Tibial artery (tissue), 4 donors: ENCODE data around the gene SEMA3D.

ENCODE experiments used
- DNase-seq, 2 donors: peaks; one replicate each; pipeline ENCODE4 v3.0.0-alpha.2; 2019
- H3K27ac ChIP-seq, 2 donors: fragments of 200-600 bp; sonication (generic) in 1 of 2; 1 replicate in 1 of 2; 2 replicates in 1 of 2; pipeline ENCODE4 v1.5.1; 2018 to 2019; ENCODE audit warnings: mild to moderate bottlenecking in 1 of 2
- H3K27me3 ChIP-seq, 2 donors: fragments of 200-600 bp; sonication (generic) in 1 of 2; one replicate each; pipeline versions ENCODE4 v1.5.1 to v1.6.0; 2016 to 2019
- H3K36me3 ChIP-seq, 3 donors: fragments of 200-600 bp; sonication (generic) in 2 of 3; one replicate each; pipeline ENCODE4 v1.5.1; 2016 to 2019; ENCODE audit warnings: mild to moderate bottlenecking in 2 of 3
- H3K4me1 ChIP-seq, 4 donors: fragments of 200-600 bp; sonication (generic) in 2 of 4; 1 replicate in 3 of 4; 2 replicates in 1 of 4; pipeline ENCODE4 v1.5.1; 2016 to 2019
- H3K4me3 ChIP-seq, 2 donors: fragments of 200-600 bp; sonication (generic) in 1 of 2; 1 replicate in 1 of 2; 2 replicates in 1 of 2; pipeline ENCODE4 v1.5.1; 2018 to 2019; ENCODE audit warnings: mild to moderate bottlenecking in 2 of 2
- H3K9me3 ChIP-seq, 3 donors: fragments of 200-600 bp; sonication (generic) in 1 of 3; one replicate each; pipeline ENCODE4 v1.5.1; 2016 to 2019
- intact Hi-C: fragments of 100-400 bp; cut with DNase I; formaldehyde crosslinking; loops from one replicate; pipeline ENCODE4 v1.15.0; 2023; ENCODE audit warnings: low total_unique reads
- TF ChIP-seq, protein P1 (sequence below), 2 experiments: fragments of 200-600 bp in 1 of 2; fragments of 450-650 bp in 1 of 2; IDR thresholded peaks; one replicate each; pipeline ENCODE4 v1.5.1; 2017 to 2019; ENCODE audit warnings: antibody characterized with exemption in 2 of 2, mild to moderate bottlenecking in 1 of 2, moderate library complexity in 1 of 2

Gene SEMA3D

DNA sequence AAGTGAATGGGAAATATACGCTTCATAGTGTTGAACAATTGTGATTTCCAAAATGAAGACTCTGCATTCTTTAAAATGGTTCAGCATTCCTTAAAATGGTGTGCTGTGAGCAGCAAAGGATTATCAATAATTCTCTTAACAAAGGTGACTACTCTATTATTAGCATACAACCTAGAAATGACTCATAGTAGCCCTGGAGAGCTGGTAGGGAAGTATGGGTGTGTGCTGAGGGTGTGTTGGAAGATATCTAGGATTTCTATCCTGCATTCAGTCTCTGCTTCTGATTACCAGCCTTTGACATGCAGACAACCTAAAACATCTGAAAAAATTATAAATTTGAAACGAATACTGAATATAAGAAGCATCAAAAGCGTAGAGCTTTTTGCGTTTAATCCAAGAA is 72.5 kb downstream of the SEMA3D start:
- intact Hi-C loops = no loop called here
- no peak for DNase-seq

DNA sequence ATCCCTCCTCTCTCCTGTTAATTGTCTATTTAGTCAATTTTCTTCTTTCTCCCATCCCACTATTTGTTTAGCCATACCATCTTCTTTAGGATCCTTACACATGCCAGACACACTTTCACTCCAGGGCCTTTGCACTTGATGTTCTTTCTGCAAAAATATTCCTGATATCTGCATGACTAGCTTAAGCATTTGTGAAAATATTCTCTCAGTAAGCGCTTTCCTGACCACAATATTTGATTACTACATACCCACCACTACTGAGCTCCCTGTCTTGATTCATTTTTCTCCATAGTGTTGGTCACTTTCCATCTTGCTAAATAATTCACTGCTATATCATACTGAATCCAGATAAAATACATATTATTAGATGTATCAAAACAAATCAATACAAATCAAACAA is 75.1 kb downstream of the SEMA3D start:
- H3K36me3 ChIP-seq = no peaks in the 10 kb centered on the region
- H3K27me3 ChIP-seq = no peaks in the 10 kb centered on the region
- intact Hi-C loops = no loop called here
- TF ChIP-seq, protein P1, sequence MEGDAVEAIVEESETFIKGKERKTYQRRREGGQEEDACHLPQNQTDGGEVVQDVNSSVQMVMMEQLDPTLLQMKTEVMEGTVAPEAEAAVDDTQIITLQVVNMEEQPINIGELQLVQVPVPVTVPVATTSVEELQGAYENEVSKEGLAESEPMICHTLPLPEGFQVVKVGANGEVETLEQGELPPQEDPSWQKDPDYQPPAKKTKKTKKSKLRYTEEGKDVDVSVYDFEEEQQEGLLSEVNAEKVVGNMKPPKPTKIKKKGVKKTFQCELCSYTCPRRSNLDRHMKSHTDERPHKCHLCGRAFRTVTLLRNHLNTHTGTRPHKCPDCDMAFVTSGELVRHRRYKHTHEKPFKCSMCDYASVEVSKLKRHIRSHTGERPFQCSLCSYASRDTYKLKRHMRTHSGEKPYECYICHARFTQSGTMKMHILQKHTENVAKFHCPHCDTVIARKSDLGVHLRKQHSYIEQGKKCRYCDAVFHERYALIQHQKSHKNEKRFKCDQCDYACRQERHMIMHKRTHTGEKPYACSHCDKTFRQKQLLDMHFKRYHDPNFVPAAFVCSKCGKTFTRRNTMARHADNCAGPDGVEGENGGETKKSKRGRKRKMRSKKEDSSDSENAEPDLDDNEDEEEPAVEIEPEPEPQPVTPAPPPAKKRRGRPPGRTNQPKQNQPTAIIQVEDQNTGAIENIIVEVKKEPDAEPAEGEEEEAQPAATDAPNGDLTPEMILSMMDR (IDR thresholded peaks at IDR 0.05) = no peak
- H3K4me1 ChIP-seq = no peaks in the 10 kb centered on the region
- DNase-seq = no peak
- H3K9me3 ChIP-seq = no peaks in the 10 kb centered on the region
- H3K27ac ChIP-seq = no peak overlapping the region
- no peak overlapping the region for H3K4me3 ChIP-seq

More for the DNA sequence above, 72.5 kb downstream of the SEMA3D start:
- TF ChIP-seq, protein P1 (IDR thresholded peaks at IDR 0.05) = no peak
- H3K4me3 ChIP-seq = no peak overlapping the region
- no peaks in the 10 kb centered on the region for H3K27me3 ChIP-seq
- H3K9me3 ChIP-seq = no peaks in the 10 kb centered on the region
- H3K4me1 ChIP-seq = no peaks in the 10 kb centered on the region
- H3K36me3 ChIP-seq = no peaks in the 10 kb centered on the region
- no peak overlapping the region for H3K27ac ChIP-seq

DNA sequence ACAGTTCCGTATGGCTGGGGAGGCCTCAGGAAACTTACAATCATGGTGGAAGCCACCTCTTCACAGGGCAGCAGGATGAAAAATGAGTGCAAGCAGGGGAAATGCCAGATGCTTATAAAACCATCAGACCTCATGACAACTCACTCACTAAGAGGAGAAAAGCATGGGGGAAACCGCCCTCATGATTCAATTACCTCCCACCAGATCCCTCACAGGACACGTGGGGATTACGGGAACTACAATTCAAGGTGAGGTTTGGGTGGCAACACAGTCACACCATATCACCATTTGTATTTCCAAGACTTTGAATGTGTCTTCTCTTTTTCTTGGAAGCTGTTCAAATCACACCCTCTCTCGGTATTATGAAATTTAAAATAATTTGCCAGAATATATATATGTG is 80.1 kb downstream of the SEMA3D start:
- no peaks in the 10 kb centered on the region for H3K27me3 ChIP-seq
- no peak overlapping the region for H3K4me3 ChIP-seq
- no peaks in the 10 kb centered on the region for H3K36me3 ChIP-seq
- intact Hi-C loops = no loop called here
- no peak for DNase-seq
- H3K4me1 ChIP-seq = peaks cover 0 to 31% (median 8%) of the 10 kb centered on the region in 4 donors
- H3K9me3 ChIP-seq = no peaks in the 10 kb centered on the region
- H3K27ac ChIP-seq = no peak overlapping the region
- TF ChIP-seq, protein P1 (IDR thresholded peaks at IDR 0.05) = no peak

DNA sequence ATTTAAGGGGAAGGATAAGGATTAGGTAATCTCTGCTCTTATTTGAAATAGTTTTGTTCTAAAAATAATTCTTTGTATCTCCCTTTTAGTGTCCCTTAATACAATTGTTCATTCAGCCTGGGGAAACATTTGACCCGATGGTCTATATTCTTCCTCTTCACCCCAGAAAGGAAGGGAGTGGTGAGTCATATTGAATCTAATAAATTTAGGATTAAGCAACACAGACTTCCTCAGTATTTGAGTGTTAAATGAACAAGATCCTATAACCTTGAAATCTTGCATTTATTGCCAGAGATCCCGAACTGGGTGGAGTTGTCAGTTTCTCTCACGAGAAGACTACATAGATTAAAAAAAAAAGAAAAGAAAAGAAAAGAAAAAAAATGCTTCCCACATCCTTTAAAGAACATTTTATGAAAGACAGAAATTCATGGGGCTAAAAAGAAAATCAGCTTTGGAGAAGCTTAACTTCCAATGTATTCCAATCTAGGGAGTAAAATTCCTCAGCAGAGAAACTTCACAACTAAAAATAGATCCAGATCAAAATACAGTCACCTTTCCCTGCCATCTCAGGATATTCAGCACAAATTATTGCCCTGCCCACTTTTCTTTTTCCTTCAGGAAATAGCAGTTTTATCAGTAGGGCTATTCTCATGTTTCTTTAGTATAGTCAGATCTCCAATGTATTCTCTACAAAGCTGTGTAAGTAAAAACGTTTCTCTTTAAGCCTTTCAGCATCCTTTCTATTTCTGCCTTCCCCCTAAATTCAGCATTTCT is 82.2 kb downstream of the SEMA3D start:
- Histone ChIP-seq H3K27ac (no peak overlapping the region), H3K9me3 (no peaks in the 10 kb centered on the region), H3K36me3 (no peaks in the 10 kb centered on the region), H3K4me3 (no peak overlapping the region), H3K27me3 (no peaks in the 10 kb centered on the region), H3K4me1 (peaks cover 0 to 31% (median 8%) of the 10 kb centered on the region in 4 donors)
- TF ChIP-seq, protein P1 (IDR thresholded peaks at IDR 0.05) = no peak
- intact Hi-C loops = no loop called here
- no peak for DNase-seq

DNA sequence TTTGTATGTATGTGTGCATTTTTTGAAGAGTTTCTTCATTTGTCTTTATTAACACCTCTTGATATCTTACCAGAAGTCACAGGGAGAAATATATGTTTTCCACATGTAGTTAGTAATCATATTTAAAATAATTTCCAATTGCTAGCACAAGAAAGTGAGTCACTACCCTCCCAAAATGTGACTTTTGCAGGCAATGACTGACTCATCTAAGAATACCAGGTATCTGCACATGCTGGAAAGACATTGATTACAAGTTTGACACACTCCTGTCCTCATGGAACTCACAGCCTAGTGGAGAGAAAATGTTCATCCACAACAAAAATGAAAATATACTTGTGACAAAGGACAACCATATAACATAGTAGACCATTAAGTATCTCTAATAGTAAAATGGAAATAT is 82.9 kb downstream of the SEMA3D start:
- Histone ChIP-seq H3K9me3 (no peaks in the 10 kb centered on the region), H3K36me3 (no peaks in the 10 kb centered on the region), H3K4me3 (no peak overlapping the region), H3K27ac (no peak overlapping the region), H3K27me3 (no peaks in the 10 kb centered on the region), H3K4me1 (peaks cover 0 to 31% (median 8%) of the 10 kb centered on the region in 4 donors)
- DNase-seq = no peak
- intact Hi-C loops = no loop called here
- TF ChIP-seq, protein P1 (IDR thresholded peaks at IDR 0.05) = no peak
